GM19455 (cell line): ENCODE results near the gene SATB2.

Source experiments
- ATAC-seq: cut with Tn5 transposase; IDR thresholded peaks from one replicate; pipeline ENCODE4 v1.9.1; 2021; ENCODE audit not compliant: unreplicated experiment

Gene SATB2

DNA sequence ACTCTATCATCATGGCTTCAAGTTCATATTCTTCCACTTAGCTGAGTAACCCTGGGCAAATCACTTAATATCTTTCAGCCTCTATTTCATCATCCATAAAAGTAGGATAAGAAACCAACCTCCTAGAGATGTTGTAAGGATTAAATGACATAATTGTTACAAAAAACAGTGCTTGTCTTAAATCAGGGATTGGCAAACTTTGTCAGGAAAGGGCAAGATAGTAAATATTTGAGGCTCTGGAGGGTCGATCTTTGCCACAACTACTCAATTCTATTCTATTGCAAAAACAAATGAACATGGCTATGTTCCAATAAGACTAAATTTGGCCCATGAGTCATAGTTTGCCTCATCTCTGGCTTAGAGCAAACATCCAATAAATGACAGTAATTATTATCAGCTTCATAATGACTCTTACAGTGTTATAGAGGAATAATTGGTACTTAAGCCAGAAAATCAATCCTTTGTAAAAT, 184.7 kb downstream of the SATB2 start:
- ATAC-seq = no peak

DNA sequence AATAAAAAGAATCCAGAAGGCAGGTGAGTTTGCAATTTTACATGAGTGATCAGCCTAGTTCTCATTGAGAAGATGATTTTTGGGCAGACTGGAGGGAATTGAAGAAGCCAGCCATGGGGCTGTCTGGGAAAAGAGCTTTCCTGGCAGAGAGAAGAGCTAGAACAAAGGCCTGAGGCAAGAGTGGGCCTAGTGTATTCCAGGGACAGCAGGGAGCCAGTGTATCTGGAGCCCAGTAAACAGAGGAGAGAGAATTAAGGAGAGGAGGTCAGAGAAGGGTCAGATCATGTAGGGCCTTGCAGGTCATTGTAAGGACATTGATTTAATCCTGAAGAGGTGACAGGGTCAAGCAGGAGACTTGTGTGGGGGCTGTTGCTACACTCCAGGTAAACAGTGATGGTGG, 195.8 kb downstream of the SATB2 start:
- no peak for ATAC-seq

GRCh38 chr2:199261239-199261638, 196.5 kb downstream of the SATB2 start:
- no peak for ATAC-seq

DNA sequence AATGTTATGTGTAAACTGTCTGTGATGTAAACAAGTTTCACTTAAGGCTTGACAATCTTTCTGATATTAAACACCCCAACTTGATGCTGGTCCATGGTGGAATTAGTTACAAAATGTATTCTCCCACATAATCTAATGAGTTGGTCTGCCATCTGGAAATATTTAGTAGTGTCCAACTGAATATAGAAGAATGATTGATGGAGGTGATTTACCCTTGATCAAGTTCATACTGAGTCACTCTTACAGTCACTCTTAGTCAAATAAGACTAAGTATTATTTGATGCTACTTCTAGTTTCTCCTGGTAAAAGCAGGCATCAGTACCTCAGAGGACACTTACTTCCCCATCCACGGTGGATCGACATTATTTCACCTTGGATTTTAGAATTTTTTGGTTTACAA, 198.1 kb downstream of the SATB2 start:
- no peak for ATAC-seq

GRCh38 chr2:199258291-199258690, 199.4 kb downstream of the SATB2 start:
- ATAC-seq = no peak

DNA sequence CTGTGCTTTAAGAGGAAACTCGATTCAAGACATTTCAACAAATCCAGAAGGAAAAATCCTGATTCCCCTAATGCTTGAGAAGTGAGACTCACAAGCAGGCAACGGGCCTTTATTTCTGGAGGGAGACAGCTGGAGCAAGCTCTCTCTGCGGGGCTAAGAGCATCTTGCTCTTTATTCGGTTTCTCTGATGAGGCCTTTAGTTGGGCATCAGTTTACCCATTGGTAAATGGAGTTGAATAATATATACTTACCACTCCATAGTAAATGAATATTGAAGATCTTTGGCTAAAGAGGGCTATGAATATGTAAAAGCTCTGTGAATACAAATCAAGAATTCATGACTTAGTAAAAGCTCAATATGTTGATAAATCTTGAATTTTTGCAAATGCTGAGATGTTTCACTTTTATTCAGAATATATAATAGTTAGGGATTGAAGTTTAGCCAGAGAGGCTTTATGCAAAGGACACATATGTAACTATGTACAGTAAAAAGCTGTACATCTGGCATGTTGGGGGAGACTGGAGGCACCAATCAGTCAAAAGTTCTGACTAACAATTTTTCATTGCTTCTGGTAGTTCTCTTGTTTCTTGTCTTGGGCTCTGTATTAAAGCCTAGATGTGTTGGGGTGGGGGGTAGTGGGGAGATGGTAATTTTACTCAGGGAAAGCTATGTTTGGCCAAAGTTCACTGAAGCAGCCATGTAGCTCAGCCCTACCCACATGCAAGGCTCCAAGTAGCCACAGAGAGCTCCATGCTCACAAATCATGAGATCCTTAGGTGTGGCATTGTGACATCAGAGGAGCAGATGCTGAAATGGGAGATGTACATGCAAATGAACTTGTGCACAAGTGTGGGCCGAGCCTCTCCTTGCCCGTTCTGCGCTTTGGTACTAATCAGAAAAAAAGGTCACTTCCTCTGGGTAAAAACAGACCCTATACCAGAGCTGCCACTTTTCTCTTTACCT, 200.2 kb downstream of the SATB2 start:
- ATAC-seq = no peak

GRCh38 chr2:199230091-199230490, 227.6 kb downstream of the SATB2 start:
- no peak for ATAC-seq

DNA sequence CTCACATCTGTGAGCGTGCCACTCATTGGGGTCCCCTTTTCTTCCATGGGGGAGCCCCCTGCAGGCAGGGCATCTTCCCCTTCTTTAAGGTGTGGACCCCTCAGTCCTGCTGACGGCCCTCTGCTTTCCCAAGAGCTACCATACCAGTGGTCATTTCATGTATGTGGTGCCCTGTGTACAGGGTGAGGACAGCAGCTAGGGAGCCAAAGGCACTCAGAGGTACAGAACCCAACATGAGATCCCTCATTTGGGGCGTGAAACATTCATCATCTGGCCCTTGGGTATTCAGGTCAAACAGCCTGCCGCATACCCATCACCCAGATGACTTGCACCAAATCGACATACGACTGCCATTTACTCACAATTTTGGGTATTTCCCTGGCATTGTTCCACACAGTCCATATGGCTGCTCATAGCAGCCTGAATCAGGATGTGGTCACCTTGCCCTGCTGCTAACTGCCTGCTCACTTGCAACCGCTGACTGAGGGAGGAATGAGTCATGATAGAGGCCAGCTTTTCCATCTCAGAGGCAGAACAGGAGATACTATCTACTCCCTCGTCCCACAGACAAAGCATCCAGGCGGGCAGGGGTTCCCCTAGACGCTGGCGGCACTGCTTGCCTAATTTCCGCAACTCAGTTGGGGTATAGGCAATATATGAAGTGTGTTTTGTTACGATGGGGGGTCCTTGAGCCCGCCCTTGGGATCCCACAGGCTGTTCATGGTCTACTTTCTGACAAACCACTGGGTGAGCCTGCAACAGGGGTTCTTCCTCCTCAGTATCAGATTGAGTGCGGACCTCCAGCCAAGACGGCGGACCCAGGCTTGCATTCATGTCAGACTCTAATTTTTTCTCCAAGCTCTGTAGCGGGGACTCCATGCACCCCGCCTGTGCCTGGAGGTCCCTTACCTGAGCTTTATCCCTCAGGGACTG, 228.6 kb downstream of the SATB2 start:
- peak; percentile 50 for ATAC-seq

- ATAC-seq = no peak
These were observed 233.9 kb downstream of the SATB2 start for GRCh38 chr2:199223791-199224190.

DNA sequence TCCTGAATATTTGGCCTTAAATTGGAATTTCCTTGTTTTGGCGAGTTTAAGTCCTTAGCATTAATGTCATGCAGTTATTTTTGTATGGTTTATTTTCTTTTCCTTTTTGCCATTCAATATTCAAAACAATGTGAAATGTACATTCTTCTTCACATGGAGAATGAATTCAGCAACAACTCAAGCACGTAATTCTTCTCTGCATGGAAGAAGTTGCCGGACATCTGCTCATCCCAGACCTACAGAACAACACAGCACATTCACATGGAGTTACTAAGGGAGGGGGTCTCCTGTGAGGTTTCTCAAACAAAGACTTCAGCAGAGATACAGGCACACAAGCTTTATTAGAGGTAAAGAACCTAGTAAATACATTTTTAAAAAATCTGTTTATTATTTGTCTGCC, 236.8 kb downstream of the SATB2 start:
- no peak for ATAC-seq

DNA sequence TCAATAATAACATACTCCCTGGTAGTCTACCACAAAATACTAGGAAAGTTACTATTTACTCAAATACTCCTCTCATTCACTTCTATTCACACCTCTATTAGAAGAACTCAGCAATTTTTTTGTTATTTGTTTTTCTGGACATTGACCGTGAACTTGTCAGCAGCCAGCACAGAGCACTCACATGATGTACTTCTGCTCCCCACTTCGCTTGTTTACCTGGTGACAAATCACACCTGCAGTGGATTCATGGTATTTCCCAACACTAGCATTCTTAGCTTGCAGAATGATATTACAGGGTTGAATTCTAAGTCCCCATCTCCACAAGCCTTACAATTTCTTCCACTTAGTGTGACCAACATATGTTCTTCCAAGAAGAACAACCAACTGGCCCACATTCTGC, 238.2 kb downstream of the SATB2 start:
- no peak for ATAC-seq
